HG02678 (cell line): ENCODE measurements around the gene EXD2.
"Not testable (repeated sequence)": the region's sequence is repeated elsewhere in the genome, so short reads cannot be mapped to it uniquely, and the experiment has no call there.

ENCODE experiments used
- ATAC-seq: cut with Tn5 transposase; IDR thresholded peaks from one replicate; pipeline ENCODE4 v1.9.1; 2021; ENCODE audit warnings: mild to moderate bottlenecking, moderate library complexity; ENCODE audit not compliant: unreplicated experiment

EXD2 gene

DNA sequence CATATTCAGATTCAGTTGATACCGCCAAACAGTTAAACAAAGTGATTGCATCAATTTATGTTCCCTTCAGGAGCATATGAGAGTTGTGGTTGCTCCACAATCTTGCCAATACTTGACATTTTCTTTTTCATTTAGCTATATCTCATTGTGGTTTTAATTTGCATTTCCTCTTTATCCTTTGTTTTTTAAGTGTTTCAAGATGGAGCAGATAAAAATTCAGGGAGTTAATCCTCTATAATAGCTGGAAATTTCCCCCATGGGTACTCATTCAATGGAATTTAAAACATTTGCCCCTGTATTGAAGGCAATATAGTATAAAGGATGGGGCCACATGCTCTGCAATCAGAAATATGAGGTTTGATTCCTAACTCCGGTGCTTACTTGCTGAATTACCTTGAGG is 1.1 kb upstream of the EXD2 start:
- ATAC-seq = no peak

DNA sequence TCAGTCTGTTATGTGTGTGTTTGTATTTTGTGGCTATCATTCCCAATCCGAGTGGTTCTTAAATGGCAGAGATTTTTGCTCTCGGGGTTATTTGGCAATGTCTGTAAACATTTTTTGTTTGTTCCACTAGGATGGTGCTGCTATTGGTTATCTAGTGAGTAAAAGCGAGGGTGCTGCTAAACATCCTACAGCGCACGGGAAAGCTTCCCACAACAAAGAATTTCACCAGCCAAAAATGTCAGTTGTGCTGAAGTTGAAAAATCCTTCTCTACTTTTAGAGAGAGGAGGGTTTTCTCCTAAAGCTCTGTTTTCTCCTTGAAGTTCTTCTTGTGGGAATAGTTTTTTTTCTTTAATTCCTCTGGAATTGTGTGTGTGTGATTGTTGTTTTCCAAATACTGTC is 2.4 kb downstream of the EXD2 start:
- no peak for ATAC-seq

DNA sequence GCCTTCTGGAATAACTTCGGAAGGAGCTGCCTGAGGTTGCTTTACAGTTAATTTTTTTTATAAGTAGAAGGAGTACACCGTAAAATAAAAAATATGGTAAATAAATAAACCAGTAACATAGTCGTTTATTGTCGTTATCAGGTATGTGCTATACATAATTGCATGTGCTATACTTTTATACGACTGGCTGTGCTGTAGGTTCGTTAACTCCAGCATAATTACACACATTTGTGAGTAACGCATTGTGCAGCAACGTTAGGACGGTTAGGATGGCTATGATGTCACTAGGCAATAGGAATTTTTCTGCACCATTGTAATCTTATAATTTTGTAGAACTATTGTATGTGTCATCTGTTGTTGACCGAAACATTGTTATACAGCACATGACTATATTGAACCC is 8.5 kb downstream of the EXD2 start:
- no peak for ATAC-seq

DNA sequence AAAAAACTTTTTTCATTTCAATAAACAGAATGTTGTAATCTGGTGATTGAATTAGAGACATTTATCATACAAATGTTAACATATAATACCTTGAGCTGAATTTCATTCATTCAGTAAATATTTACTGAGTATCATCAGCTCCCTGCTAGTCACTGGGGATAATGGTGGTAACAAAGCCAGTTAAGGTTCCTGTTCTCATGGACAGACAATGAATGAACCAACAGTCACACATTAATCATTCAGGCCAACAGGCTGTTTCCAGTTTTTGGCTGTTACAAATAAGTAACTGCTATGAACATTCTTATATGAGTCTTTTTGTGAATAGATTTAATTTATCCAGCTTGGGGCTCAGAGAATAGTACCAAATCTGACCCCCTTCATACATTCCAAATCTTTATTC is 13.5 kb downstream of the EXD2 start:
- no peak for ATAC-seq

DNA sequence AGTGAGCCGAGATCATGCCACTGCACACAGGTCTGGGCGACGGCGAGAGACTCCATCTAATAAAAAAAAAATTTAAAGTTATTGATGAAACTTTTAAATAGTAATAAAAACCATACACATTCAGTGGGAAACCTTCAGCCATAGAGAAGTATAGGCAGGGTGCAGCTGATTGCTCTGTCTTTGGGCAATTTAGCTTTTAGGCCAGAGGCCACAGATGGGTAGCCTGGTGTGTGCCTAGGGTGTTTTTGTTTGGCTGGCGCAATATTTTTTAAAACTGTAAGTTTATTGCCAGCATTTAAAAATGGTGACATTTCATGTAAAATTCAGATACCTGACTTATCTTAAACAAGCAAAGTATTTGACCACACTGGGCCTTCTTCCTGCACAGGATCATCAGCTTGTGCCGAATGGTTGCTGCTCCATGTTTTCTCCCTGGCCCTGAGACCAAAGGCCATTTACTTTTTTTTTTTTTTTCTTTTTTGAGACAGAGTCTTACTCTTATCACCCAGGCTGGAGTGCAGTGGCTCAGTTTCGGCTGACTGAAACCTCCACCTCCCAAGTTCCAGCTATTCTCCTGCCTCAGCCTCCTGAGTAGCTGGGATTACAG is 16.2 kb downstream of the EXD2 start:
- no peak for ATAC-seq

DNA sequence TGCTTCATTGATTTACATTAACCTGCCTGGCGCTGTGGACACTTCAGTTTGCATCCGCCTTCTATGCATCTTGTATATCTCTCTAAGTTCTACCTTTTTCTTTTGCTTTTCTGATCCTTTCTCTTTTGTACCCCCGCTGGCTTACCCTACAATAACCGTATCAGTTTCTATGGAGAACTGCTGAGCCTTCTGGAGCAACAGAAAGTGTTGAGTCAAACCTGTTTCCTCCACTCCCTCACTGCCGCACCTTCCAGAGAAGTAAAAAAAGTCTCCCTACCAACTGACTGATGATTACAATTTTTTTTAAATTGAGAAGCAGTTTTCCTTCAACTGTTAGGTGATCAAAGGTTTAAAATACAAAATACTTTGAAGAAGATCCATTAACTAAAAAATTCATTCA is 17.4 kb downstream of the EXD2 start:
- ATAC-seq = no peak

DNA sequence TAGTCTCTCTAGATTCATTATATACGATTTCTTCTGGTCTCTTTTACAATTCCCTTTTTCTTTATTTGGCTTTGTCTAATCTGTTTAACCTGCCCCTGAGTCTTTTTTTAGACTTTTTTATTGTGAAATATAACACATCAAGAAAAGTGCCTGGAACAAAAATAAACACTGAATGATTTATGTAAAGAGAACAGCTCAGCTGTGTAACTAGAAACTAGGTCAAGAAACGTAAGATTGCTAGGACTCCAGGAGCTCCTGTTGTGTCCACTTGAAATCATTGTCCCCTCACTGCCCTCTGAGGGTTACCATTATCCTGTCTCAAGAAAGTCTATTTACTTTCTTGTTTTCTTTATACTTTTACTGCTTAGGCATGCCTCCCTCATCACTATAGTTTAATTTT is 23.1 kb downstream of the EXD2 start:
- no peak for ATAC-seq

DNA sequence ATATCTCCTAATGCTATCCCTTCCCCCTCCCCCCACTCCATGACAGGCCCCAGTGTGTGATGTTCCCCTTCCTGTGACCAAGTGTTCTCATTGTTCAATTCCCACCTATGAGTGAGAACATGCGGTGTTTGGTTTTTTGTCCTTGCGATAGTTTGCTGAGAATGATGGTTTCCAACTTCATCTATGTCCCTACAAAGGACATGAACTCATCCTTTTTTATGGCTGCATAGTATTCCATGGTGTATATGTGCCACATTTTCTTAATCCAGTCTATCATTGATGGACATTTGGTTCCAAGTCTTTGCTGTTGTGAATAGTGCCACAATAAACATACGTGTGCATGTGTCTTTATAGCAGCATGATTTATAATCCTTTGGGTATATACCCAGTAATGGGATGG is 26.4 kb downstream of the EXD2 start:
- ATAC-seq = not testable (repeated sequence)

DNA sequence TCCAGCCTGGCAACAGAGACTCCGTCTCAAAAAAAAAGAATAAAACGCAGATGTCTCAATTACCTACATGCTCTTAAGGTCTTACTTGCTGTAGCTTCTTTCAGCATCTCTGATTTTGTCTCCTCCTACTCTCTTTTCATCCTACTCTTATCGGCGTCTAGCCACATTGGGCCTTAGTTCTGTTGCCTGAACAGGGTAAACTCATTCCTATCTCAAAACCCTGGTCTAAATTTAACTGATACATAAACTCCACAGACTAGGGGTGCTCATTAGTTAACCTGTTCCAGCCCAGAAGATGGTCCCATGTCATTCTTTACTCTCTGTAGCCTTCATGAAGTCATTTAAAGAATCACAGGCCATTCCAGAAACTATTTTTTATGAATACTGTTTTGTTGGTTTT is 33.6 kb downstream of the EXD2 start:
- no peak for ATAC-seq

DNA sequence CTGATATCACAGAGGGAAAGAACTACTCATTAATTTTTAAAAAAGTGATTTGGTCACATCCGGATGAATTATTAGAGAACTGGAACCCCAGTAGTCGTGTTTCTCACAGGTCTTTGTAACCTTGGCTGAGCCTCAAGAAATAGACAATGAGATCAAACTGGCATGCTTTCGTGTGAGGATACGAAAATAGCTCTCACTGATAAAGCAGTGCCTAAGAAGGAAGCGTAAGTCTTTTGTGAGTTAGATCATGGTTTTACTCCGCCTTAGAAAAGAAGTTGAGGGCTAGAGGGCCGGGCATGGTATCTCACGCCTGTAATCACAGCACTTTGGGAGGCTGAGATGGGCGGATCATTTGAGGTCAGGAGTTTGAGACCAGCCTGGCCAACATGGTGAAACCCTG is 34.9 kb downstream of the EXD2 start:
- no peak for ATAC-seq

DNA sequence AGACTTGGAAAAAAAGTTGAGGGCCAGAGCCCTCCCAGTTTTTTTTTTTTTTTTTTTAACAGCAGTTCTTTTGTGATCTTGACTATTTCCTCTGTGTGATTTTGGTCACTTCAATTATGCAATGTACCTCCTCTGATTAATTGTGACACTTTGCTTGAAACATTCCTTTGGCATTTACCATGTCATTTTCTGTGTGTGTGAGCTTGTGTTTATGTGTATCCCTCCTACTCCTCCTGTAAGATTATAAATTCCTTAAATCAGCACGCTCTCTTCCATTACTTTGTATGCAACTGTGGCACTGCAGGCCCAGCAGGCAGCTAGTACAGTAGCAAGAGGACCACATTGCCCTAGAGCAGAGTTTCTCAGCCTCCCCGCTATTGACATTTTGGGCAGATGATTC is 35.4 kb downstream of the EXD2 start:
- no peak for ATAC-seq

DNA sequence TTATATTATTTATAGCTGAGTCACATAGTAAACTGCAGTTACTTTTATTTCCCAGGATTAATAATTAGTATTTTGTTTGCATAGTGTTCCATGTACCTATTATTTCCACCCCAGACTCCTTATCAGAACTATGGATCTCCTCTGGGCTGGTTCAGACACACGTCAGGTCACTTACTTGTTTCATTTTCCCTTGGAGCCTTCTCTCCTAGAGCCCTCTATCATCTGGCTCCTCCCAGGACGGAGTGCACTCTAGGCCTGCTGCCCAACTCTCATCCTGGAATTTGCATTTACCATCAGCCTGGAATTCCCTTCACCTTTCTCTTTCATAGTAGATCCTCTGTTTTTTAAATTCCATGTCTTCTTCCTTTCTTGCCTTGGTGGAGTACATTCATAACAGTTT is 40.2 kb downstream of the EXD2 start:
- ATAC-seq = no peak

DNA sequence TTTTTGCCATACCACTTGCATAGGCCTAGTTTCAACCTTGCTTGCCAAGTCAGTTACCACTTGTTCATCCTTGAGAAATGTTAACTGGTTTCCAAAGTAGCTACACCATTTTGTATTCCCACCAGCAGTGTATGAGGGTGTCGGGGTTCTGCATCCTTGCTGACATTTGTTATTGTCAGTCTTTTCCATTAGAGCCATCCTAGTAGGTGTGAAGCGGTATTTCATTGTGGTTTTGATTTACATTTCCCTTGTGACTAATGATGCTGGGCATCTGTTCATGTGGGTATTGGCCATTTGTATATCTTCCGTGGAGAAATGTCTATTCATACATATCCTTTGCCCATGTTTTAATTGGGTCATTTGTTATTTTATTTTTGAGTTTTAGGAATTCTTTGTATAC is 41.1 kb downstream of the EXD2 start:
- ATAC-seq = no peak

DNA sequence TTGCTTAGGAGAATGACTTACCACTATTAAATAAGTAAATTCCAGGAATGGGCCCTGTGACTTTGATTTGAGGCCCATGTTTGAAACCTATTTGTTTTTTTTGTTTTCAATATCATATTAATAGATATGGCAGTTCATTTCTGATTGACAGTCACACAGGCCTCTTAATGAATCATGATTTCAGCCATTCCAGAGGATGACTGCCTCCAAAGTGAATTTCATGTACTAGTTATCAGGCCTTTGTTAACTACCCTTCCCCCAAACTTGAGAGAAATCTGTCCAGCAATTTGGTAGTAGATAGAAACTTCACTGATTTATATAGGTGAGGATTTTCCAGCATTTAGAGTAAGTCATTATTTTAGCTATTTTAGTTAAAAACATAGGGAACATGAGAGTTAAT is 42.8 kb downstream of the EXD2 start:
- ATAC-seq = no peak

DNA sequence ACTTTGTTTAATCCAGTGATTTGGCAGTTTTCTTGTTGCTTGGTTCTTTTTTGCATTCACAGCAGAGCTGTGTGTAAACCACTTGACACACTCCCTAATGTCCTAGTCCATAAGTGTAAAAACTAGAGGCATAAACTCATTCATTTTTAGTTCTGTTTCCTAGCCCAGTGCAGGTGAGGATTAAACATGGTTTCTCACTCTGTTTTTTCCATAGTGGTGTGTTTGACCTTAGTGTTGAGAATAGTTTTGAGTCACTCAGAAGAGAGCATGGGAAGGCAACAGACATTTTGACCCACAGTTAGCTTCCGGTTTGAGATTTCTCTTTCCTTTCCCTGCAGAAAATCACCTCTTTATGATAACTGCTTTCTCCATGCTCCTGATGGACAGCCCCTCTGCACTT is 44.4 kb downstream of the EXD2 start:
- ATAC-seq = no peak

DNA sequence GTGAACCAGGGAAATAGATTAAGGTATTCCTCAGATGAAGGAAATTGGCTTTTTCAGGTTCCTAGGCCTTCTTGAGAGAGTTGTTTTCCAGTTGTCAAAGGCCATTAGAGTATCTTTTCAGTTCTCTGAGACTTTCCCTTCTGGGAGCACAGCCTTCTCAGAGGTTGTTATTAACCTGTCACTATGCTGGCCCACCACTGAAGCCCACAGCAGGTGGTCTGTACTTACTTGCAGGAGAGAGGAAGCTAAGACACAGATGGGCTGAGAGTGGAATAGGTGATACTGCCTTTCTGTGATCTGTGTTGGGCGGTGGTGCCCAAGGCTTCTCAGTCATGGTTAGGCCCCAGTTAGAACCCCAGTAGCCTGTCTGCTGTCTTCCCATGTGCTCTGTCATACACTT is 45.8 kb downstream of the EXD2 start:
- no peak for ATAC-seq

DNA sequence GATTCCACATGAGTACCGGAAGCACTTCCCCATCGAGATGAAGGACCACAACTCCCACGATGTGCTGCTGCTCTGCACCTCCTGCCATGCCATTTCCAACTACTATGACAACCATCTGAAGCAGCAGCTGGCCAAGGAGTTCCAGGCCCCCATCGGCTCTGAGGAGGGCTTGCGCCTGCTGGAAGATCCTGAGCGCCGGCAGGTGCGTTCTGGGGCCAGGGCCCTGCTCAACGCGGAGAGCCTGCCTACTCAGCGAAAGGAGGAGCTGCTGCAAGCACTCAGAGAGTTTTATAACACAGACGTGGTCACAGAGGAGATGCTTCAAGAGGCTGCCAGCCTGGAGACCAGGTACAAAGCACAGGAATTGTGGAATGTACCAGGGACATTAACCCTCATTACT is 46.3 kb downstream of the EXD2 start:
- ATAC-seq = no peak

DNA sequence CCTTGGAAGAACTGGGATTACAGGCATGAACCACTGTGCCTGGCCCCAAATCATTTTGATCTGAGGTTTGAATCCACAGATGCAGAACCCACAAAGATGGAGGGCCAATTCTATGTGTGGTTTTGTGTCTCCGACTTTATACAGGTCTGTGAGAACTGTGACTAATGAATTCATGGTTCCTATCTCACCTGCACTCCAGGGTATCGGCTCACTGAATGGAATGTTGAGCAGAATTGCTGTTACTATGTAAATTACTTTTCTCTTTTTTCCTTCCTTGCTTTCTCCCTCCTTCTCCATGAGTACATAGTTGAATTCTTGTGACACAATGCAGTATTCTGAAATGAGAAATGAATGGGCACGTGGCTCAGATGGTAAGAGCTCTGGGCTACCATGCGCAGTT is 47.6 kb downstream of the EXD2 start:
- no peak for ATAC-seq

DNA sequence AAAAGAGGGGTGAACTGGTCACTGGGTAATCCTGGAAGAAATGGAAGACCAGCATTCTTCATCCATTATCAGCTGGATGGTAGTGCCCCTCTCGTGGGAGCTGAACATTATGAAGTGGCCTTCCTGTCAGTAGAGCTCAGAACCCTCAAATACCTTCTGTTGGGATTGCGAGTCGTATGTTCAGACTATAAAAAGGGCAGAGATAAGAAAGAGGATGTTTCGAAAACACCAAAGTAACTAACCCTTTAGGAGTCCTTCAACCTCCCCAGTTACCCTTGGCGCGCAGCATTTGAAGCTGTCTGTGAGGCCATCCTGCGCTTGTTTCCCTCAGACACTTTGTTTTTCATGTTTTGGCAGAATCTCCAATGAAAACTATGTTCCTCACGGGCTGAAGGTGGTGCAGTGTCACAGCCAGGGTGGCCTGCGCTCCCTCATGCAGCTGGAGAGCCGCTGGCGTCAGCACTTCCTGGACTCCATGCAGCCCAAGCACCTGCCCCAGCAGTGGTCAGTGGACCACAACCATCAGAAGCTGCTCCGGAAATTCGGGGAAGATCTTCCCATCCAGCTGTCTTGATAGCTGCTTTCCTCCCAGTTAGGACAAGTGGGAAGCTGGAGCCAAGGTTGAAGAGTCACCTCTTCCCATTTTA is 49.4 kb downstream of the EXD2 start:
- no peak for ATAC-seq

DNA sequence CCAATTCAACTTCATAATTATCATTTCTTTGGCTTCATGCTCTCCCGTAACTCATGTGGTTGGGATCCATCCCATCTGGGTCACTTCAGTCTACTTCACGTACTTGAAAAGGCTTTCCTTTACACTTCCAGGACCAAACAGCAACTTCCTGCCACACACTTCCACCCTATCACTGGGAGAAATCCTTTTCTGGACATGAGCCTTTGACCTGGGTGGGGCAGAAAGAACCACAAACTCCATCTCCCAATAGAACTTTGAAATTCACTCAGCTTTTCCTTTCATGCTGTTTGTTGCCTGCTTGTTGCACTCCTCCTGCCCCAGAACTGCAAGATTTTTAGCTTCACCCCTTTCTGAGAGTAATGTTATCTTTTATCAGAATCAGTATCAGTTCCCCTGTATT is 50.3 kb downstream of the EXD2 start:
- no peak for ATAC-seq

DNA sequence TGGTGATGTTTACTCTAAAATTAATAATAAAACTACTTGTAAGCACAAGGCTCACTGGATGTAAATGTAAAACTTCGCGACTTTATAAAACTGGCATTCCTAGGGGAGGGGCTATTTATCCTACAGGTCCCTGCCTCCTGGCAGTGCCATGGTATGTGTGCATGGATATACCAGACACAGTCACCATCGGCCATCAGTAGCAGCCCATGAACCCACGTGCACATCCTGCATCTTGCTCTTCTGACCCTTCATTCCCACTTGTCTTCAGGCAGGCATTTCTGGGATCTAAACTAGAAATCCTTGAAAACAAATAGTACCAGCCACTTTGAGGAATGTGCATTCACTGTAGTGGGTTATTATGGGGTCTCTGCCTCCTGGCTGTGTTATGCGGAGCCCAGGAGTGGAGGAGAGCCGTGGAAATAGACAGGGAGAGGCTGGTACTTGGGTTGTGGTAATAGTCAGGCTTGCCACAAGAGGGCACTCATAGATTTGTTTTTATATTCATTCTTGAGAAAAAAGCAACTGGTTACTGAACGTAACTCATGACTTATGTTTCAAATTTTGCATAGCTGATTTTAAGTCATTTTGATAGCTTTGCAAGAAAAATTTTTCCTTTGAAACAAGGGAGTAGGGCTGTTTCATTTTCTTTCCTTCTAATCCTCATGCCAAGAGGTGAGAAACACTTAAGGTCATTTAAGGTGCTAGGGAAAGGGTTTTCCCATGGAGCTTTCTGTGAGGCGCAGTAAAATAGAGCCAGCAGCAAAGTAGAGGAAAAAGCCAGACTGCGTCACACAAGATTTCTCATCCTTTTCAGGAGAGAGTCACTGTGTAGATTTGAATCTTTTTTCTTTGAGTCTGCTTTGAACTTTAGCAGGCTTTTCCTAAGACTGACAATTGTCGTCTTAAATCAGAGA is 51.3 kb downstream of the EXD2 start:
- no peak for ATAC-seq

DNA sequence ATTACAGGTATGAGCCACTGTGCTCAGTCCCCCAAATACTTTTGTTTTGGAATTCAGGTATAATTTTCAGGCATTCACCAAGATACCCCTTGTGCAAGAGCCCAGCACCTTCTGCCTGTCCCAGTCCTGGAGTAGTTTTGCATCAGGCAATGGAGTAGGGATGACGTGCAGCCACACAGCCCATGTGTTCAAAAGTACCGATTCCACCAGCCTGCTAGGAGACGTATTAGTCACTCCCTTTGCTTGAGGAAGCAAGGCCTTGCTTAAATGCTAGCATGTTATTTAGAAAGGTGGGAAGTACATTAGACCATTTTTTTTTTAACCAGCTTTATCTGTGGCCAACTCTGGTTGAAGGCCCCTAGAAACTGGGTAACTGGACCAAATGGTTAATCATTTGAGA is 53.6 kb downstream of the EXD2 start:
- ATAC-seq = no peak
